ENCODE results near the gene RNF224. TPM values are rescaled to one million over a fixed set of nuclear protein-coding genes. Genes with fewer than 3 reads are reported as not detected.

RNF224 gene
- total and polyA plus RNA-seq, 10 of the 15 experiments (the other 5 are each of a cell fraction or from before 2014, with no cell fraction given): not detected

- TF ChIP-seq MYB (IDR thresholded peaks at IDR 0.05; ENCODE audit: borderline replicate concordance, low read depth, low read length) (no peak), NR2F1 (conservative IDR thresholded peaks at IDR 0.05) (no peak), MTA3 (IDR thresholded peaks at IDR 0.05; ENCODE audit: borderline replicate concordance, low read length) (no peak)
Observed at GRCh38 chr9:137186385-137186784, 40.9 kb upstream of the RNF224 start (continued).

- Histone ChIP-seq H3K27ac (ENCODE audit: control insufficient read depth, insufficient read depth) (peak overlapping the region; percentile 77), H3K79me2 (ENCODE audit: control insufficient read depth, insufficient read depth, low read length) (peaks cover 35% of the 10 kb centered on the region), H3K36me3 (ENCODE audit: control insufficient read depth in 2 of 2, insufficient read depth in 2 of 2, low read length in 1 of 2) (peaks cover 7 to 21% of the 10 kb centered on the region in 2 experiments), H4K20me1 (ENCODE audit: control insufficient read depth, insufficient read depth) (peaks cover 7% of the 10 kb centered on the region; the same call in 1 of the 2 replicates), H3K4me3 (peak overlapping the region; percentile 99), H2AFZ (ENCODE audit: control insufficient read depth, low read depth, low read length) (no peak overlapping the region), H3K27me3 (replicated peaks in 1 of 2; ENCODE audit: control insufficient read depth in 2 of 2, insufficient read depth in 2 of 2, low read length in 1 of 2) (no peaks in the 10 kb centered on the region), H3K9me3 (replicated peaks; ENCODE audit: control insufficient read depth, insufficient read depth, low read length) (no peaks in the 10 kb centered on the region), H3K9ac (ENCODE audit: control insufficient read depth, insufficient read depth, low read length) (peak overlapping the region; percentile 80), H3K4me1 (ENCODE audit: control insufficient read depth, insufficient read depth, low read length) (peaks cover 22% of the 10 kb centered on the region), H3K4me2 (ENCODE audit: control insufficient read depth, insufficient read depth) (peak overlapping the region; percentile 93)
- ChIA-PET RAD21 (ENCODE audit: unreplicated experiment) (interaction anchor here (0.8 to 3.6 kb wide), 6 partner anchors 14 to 57 kb away, joined by 3 to 23 read pairs (median 8); partner anchors contain the start of gene RNF208), POLR2A (interaction anchor here (0.9 to 4.6 kb wide), 4 partner anchors 16 to 36 kb away, joined by 3 to 22 read pairs (median 6); partner anchors contain the start of genes CYSRT1 and RNF208), SMC1A (ENCODE audit: uncharacterized antibody, unreplicated experiment) (interaction anchor here (1.0 to 2.5 kb wide), 3 partner anchors 17 to 240 kb away, joined by 4 to 13 read pairs (median 5); no protein-coding TSS in a partner anchor), CTCF (interaction anchor here (1.3 to 2.0 kb wide), 3 partner anchors 36 to 152 kb away, joined by 3 to 18 read pairs (median 4); partner anchors contain the start of genes CYSRT1 and RNF208)
- ATAC-seq (no peak), DNase-seq (ENCODE audit: low read depth, low spot score) (no peak), FAIRE-seq (no peak)
- in situ Hi-C loops (cut with MboI): no loop called here
- BruUV-seq (replicated peaks): no TSS peak
- TF ChIP-seq CTCF (IDR thresholded peaks at IDR 0.05 in 2 of 3, conservative IDR thresholded peaks at IDR 0.05 in 1 of 3; ENCODE audit: control insufficient read depth in 2 of 3, extremely low read depth in 1 of 3, insufficient read depth in 1 of 3, low read depth in 3 of 3, low read length in 3 of 3) (no peak), NBN (IDR thresholded peaks at IDR 0.05) (no peak), ZNF217 (IDR thresholded peaks at IDR 0.05) (no peak), ASH2L (IDR thresholded peaks at IDR 0.05; ENCODE audit: borderline replicate concordance, low read depth) (no peak), RB1 (IDR thresholded peaks at IDR 0.05; ENCODE audit: borderline replicate concordance) (no peak), REST (IDR thresholded peaks at IDR 0.05; ENCODE audit: low read depth, low read length) (no peak), BCL11A (IDR thresholded peaks at IDR 0.05; ENCODE audit: low read depth, low read length) (no peak), SRF (IDR thresholded peaks at IDR 0.05; ENCODE audit: low read depth in 2 of 2, low read length in 2 of 2) (no peak), USF1 (IDR thresholded peaks at IDR 0.05; ENCODE audit: borderline replicate concordance, extremely low read length, insufficient read depth, low read depth, low read length) (no peak), NFIC (IDR thresholded peaks at IDR 0.05; ENCODE audit: low read depth, low read length) (no peak), TCF3 (IDR thresholded peaks at IDR 0.05; ENCODE audit: borderline replicate concordance, insufficient read depth, low read depth, low read length) (no peak)
- intact Hi-C loops (cut with micrococcal nuclease; ENCODE audit: unreplicated experiment): loop anchor here (5.0 kb wide), 2 partner anchors 35 to 60 kb away; partner anchors contain the start of gene RNF208
- WGBS (ENCODE audit: insufficient coverage, insufficient replicate concordance, low lambda C conversion rate, missing lambda C conversion rate): 72% methylated on average over 15 of the region's 15 CpGs
Observed at GRCh38 chr9:137187386-137187785, 39.9 kb upstream of the RNF224 start.

Data from GM12878 (cell line).